ENCODE results near the gene C20orf202. TPM values are rescaled to one million over a fixed set of nuclear protein-coding genes. Genes with fewer than 3 reads are reported as not detected.
A peak's percentile ranks its signal among the peaks of the same experiment; 100 is the strongest.

C20orf202 gene
- total and polyA plus RNA-seq, 8 donors = 0.13 to 0.23 (median 0.16) TPM; not detected in 4

DNA sequence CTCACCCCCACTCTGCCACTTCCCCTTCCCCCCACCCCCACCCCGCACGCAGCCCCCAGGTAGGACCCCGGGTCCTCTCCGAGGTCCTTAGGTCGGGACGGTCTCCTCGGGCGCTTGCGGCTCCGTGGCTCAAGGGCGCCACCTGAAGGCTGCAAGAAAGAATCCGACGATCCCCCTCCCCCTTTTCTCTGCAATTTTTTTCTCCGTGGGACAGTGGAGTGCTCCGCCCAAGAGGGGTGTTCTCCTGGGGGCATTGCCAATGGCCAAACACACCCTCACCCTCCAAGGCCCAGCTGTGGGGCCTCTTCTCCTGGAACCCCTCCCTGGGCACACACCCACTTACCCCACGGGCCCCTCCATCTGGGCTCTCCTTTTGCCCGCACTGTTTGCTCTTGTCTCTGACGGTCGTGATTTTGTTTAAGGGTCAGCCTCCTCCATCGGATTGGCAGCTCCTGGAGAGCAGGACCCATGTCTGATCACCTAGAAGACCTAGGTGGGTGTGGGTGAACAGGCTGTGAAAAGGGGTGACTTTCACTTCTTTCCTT is 17.4 kb upstream of the C20orf202 start:
- WGBS, 2 donors = 7 to 9% methylated on average over 18 to 20 of the region's 20 CpGs
- FAIRE-seq (no peak), DNase-seq (peak in 5 of 6 donors; percentile 23 to 81 (median 35)), ATAC-seq (peak; percentile 72 to 88 (median 82))
- Histone ChIP-seq H3K4me3 (peak overlapping the region in 3 of 4 donors; percentile 35 to 57 (median 39)), H3K27ac (no peak overlapping the region), H3K27me3 (peaks cover 0 to 4% (median 0%) of the 10 kb centered on the region in 4 donors), H3K4me1 (no peaks in the 10 kb centered on the region), H3K36me3 (no peaks in the 10 kb centered on the region), H3K9me3 (no peaks in the 10 kb centered on the region)
- intact Hi-C loops (cut with DNase I) = no loop called here
- TF ChIP-seq, protein P1, sequence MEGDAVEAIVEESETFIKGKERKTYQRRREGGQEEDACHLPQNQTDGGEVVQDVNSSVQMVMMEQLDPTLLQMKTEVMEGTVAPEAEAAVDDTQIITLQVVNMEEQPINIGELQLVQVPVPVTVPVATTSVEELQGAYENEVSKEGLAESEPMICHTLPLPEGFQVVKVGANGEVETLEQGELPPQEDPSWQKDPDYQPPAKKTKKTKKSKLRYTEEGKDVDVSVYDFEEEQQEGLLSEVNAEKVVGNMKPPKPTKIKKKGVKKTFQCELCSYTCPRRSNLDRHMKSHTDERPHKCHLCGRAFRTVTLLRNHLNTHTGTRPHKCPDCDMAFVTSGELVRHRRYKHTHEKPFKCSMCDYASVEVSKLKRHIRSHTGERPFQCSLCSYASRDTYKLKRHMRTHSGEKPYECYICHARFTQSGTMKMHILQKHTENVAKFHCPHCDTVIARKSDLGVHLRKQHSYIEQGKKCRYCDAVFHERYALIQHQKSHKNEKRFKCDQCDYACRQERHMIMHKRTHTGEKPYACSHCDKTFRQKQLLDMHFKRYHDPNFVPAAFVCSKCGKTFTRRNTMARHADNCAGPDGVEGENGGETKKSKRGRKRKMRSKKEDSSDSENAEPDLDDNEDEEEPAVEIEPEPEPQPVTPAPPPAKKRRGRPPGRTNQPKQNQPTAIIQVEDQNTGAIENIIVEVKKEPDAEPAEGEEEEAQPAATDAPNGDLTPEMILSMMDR (IDR thresholded peaks at IDR 0.05) = peak in 3 of 4 donors; percentile 26 to 32 (median 26)

DNA sequence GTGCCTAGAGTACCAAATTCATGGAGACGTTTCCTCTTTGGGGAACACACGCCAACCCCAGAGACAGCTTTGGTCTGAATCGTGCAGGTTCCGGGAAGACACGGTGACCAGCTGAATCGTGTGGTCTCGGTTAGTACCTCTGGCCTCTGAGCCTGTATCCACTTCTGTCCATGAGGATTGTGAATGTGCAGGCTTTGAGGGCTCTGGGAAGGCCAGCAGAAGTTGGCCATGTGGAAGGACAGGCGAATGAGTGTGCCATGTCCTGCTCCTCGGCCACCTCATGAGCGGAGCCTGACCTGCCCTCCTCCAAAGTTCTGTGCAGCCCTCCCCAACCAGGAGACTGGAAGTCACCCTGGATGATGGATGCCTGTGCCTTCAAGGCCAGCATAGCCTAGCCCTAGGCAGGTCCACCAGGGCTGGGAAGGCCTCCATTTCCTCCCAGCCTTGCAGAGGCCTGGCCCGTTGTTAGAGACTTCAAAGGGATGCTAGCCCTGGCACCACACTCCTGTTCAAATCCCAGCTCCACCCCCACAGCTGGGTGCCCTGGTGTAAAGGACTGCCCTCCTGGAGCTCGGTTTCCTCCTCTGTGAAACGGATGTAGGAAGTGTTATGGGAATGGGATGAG is 16.8 kb upstream of the C20orf202 start:
- ATAC-seq (no peak), FAIRE-seq (no peak), DNase-seq (no peak)
- Histone ChIP-seq H3K36me3 (no peaks in the 10 kb centered on the region), H3K9me3 (no peaks in the 10 kb centered on the region), H3K4me1 (no peaks in the 10 kb centered on the region), H3K27ac (no peak overlapping the region), H3K27me3 (peaks cover 0 to 4% (median 0%) of the 10 kb centered on the region in 4 donors), H3K4me3 (no peak overlapping the region)
- intact Hi-C loops (cut with DNase I) = no loop called here
- TF ChIP-seq, protein P1 (IDR thresholded peaks at IDR 0.05) = no peak
- 79 to 83% methylated on average over 13 of the region's 13 CpGs for WGBS, 2 donors

DNA sequence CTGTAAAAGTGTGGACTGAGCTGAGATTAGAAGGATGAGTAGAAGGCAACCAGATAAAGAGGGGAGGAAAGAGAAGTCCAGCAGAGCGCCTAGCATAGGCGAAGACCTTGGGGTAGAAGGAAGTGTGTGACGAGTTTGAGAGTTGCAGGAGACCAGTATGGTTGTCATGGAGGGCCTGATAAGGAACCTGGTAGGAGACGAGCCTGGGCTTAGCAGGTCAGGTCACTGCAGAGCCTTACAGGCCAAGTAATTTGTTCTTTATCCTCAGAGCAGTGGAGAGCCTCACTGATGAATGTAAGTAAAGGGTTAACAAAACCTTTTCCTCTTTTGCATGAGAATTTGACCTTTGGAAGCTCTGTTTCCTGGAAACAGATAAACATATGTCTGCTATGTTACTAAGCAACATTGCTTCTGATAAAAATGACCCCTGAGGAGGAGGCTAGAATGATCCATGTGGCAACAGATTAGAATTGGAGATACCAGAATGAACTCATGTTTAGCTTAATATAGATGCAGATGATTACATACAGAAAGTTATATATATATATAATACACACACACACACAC is 15.6 kb upstream of the C20orf202 start:
- ATAC-seq (peak in 1 of 4 donors; percentile 24), DNase-seq (no peak), FAIRE-seq (no peak)
- Histone ChIP-seq H3K27me3 (peaks cover 0 to 4% (median 0%) of the 10 kb centered on the region in 4 donors), H3K4me1 (no peaks in the 10 kb centered on the region), H3K4me3 (no peak overlapping the region), H3K36me3 (no peaks in the 10 kb centered on the region), H3K27ac (no peak overlapping the region), H3K9me3 (no peaks in the 10 kb centered on the region)
- TF ChIP-seq, protein P1 (IDR thresholded peaks at IDR 0.05) = no peak
- intact Hi-C loops (cut with DNase I) = no loop called here
- WGBS, 2 donors = 68 to 72% methylated on average over 4 of the region's 4 CpGs

DNA sequence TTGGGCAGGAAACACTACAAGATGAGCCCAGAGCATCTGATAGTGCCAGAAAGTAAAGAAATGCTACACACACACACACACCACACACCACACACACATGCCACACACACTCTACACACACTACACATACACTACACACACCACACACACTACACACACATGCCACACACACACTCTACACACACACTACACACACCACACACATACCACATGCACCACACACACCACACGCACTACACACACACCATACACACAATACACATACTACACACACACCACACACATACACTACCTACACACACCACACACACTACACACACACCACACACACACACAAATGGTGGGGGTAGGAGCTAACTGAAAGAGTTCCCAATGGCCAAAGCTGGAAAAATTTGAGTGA is 14.9 kb upstream of the C20orf202 start:
- no peak overlapping the region for H3K4me3 ChIP-seq
- DNase-seq (no peak), FAIRE-seq (no peak), ATAC-seq (no peak)
- WGBS, 2 donors = 92 to 100% methylated on average over 1 of the region's 1 CpG
- H3K27ac ChIP-seq = no peak overlapping the region
- no peaks in the 10 kb centered on the region for H3K4me1 ChIP-seq
- intact Hi-C loops (cut with DNase I) = no loop called here
- H3K9me3 ChIP-seq = no peaks in the 10 kb centered on the region
- no peaks in the 10 kb centered on the region for H3K36me3 ChIP-seq
- peaks cover 0 to 4% (median 0%) of the 10 kb centered on the region in 4 donors for H3K27me3 ChIP-seq
- TF ChIP-seq, protein P1 (IDR thresholded peaks at IDR 0.05) = no peak

DNA sequence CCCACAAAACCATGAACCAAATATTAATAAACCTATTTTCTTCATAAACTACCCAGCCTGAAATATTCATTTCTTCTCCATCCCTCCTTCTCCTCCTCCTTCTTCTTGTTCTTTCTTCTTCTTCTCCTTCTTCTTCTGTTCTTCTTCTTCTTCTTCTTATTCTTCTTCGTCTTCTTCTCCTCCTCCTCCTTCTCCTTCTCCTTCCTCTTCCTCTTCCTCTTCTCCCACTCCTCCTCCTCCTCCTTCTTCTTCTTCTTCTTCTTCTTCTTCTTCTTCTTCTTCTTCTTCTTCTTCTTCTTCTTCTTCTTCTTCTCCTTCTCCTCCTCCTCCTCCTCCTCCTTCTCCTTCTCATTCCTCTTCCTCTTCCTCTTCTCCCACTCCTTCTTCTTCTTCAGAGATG is 13.4 kb upstream of the C20orf202 start:
- no peak for DNase-seq
- WGBS, 2 donors = 32 to 52% methylated on average over 1 of the region's 1 CpG
- no peak overlapping the region for H3K4me3 ChIP-seq
- no peaks in the 10 kb centered on the region for H3K4me1 ChIP-seq
- no peak for ATAC-seq
- no peaks in the 10 kb centered on the region for H3K9me3 ChIP-seq
- no peak for FAIRE-seq
- no peaks in the 10 kb centered on the region for H3K27me3 ChIP-seq
- TF ChIP-seq, protein P1 (IDR thresholded peaks at IDR 0.05) = no peak
- no peaks in the 10 kb centered on the region for H3K36me3 ChIP-seq
- no peak overlapping the region for H3K27ac ChIP-seq
- intact Hi-C loops (cut with DNase I) = loop anchor here in 1 of 3 donors (10.0 kb wide), 1 partner anchor 375 kb away; no protein-coding TSS in a partner anchor

Measured in pancreas (tissue), 10 donors.